GM19467 (cell line): ENCODE results near the gene MIEN1.
A peak's percentile ranks its signal among the peaks of the same experiment; 100 is the strongest.
"Not testable (repeated sequence)": the region's sequence is repeated elsewhere in the genome, so short reads cannot be mapped to it uniquely, and the experiment has no call there.

ENCODE experiments used
- ATAC-seq: cut with Tn5 transposase; IDR thresholded peaks from one replicate; pipeline ENCODE4 v1.9.1; 2021; ENCODE audit warnings: mild to moderate bottlenecking, moderate library complexity; ENCODE audit not compliant: unreplicated experiment

Gene MIEN1

GRCh38 chr17:39756380-39757079, 26.2 kb upstream of the MIEN1 start:
- no peak for ATAC-seq

DNA sequence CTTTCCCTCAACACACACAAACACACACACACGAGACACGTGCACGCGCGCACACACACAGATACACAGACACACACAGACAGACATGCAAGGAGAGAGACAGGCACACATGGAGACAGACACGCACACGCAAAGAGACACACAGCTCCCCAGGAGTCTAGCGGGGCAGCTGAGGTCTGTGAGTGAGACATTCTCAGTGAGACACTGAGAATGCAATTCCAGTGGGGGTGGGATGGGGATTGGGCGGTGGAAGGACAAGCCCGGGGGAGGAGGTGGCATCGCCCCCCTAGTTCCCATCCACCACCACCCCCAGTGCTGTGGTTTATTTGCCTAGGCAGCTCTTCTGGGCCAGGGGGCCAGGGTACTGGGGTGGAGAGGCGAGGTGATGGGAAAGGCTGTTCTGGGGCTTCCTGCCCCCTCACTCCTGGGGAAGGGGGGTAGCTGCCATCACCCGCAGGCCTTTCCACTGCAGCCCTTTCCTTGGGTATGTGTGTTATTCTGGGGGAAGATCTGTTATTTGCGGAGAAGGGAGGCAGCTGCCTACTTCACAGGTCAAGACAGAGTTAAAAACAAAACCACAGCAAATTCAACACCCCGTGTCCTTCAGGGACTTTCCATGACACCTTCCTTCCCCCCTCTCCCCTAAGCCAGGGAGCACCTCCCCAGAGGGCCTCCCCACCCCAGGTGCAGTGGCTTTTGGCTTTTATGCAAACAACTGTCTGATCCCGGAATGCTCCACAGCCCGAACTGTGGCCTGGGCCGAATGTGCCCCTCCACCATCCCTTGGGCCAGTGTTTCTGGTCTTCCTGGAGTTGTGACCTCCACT, 25.4 kb upstream of the MIEN1 start:
- ATAC-seq, result peak; percentile 24

DNA sequence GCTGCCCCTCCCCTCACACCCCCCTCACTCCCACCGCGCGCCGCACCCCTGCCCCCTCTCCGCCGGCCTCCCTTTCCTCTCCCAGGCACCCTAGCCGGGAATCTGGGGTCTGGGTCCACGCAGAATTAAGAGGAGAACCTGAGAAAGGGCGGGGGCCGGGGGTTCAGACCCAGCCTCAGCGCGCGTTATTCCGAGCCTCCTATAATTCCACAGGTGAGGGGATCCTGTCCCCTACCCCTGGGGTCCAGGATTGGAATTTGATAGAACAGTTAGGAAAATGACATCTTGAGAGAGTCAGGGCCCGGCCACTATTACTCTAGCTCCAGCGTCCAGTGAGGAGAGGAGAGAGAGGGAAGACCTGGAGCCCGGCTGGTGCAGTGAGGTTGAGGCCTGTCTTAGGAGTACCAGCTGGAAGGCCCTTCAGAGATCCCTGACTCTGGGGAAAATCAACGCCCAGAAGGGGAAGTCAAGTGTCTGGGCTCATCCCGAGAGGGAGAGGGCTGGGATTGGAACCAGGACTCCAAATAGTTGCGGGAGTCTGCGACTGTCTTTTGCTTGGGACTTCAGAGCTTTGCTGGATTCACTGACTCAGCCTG, 24.7 kb upstream of the MIEN1 start:
- ATAC-seq, result no peak

GRCh38 chr17:39754161-39754957, 24.0 kb upstream of the MIEN1 start:
- peak; percentile 59 for ATAC-seq

DNA sequence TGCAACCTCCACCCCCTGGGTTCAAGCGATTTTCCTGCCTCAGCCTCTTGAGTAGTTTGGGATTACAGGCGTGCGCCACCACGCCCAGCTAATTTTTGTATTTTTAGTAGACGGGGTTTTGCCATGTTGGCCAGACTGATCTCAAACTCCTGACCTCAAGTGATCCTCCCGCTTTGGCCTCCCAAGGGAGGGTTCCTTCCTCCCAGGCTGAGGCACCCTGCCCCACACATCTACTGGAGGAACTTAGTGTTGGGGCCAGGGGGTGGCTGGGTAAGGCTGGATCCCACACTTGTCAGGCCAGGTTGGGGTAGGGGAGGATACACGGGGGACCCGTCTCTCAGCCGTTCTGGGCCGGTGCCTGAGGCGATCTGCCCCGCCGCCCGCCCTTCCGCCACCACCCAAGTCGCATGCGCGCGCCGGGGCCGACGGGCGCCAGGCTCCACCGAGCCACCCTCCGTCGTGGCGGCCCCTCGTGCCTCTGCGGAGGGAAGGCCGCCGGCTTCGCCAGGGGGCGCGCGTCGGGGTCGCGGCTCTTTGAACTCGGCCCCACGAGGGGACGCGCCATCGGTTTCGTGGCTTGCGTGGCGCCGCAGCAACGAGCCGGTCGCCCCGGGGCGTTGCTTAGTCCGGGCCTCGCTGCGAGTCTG, 23.3 kb upstream of the MIEN1 start:
- ATAC-seq, result peak; percentile 26

DNA sequence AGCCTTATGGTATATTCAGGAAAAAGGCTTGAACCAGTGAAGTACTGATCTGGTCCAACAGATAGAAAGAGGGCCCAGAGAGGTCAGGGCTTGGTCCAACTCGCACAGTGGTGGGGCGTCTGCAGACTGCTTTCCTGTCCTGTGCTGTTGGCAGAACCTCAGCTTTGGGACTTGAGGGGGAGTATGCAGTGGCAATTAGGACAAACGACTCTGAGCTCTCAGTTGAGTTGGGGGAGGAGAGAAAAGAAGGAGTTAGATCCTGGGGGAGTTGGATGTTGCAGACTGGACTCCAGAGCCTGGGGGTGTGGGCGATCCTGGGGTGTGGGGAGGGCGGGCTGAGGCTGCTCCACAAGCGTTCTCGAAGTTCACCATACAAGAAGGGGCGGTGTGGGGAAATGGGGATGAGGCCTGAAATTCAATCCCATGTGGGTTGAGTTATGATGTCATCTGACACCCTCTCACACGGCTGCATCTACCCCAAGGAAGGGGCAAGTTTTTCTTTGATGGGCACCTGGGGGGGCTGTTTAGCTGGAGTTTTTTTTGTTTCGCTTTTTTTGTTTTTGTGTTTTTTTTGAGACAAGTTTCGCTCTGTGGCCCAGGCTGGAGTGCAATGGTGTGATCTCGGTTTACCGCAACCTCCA, 22.0 kb upstream of the MIEN1 start:
- no peak for ATAC-seq

- no peak for ATAC-seq
Measured at GRCh38 chr17:39751637-39752036, 21.3 kb upstream of the MIEN1 start.

DNA sequence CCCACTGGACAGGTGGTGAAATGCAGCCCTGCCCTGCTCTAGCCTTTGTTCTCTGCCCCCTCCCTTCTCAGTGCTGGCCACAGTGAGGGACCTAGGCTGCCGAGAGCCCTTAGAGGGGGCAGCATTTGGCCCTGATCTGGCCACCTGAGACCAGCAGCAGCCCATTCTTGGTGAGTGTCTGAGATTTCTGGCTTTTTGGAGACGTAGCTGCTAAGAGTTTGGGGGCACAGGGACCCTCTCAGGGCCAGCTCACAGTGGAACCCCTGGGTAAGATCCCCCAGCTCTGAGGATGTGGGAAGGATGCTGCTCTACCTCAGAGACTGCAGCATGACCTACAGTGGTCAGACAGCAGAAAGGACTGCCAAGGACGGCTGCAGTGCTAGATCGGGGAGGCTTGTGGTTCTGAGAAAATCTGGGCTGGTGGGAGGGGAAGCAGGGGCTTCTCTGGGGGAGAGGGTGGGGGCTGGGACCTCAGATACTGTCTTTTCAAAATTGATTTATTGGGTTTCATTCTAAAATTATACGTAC, 20.7 kb upstream of the MIEN1 start:
- ATAC-seq, result no peak

GRCh38 chr17:39750131-39751015, 20.0 kb upstream of the MIEN1 start:
- ATAC-seq, result no peak

DNA sequence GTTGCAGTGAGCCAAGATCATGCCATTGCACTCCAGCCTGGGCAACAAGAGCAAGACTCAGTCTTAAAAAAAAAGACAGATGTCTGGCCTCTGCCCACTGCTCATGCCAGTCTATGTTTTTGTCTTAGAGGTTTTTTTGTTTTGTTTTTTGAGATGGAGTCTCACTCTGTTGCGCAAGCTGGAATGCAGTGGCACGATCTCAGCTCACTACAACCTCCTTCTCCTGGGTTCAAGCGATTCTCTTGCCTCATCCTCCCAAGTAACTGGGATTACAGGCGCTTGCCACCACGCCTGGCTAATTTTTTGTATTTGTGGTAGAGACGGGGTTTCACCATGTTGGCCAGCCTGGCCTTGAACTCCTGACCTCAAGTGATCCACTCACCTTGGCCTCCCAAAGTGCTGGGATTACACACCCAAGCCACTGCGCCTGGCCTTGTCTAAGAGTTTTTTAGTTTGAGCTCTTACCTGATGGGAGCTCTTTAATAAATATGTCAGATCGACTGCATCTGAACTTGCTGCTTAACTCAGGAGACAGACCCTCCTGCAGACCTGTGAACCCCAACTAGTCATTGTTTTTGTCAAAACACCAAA, 18.2 kb upstream of the MIEN1 start:
- not testable (repeated sequence) for ATAC-seq

DNA sequence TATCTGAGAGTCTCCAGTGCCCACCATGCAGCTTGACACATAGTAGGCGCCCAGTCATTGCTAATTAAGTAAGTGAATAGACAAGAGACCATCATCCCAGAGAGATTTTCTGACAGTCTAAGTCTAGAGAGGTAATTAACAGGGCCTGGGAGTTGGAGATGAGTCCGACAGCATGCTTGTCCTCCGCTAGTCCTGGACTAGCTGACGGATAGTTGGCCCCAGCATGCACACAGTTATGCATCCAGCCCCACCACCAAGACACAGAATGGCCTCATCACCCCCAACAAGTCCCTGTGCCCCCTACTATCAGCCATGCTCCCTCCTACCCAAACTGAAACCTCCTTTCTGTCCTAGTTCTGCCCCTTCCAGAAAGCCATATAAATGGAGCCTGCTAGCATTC, 17.4 kb upstream of the MIEN1 start:
- ATAC-seq, result no peak

- ATAC-seq, result no peak
Measured at GRCh38 chr17:39746145-39746461, 15.8 kb upstream of the MIEN1 start.

DNA sequence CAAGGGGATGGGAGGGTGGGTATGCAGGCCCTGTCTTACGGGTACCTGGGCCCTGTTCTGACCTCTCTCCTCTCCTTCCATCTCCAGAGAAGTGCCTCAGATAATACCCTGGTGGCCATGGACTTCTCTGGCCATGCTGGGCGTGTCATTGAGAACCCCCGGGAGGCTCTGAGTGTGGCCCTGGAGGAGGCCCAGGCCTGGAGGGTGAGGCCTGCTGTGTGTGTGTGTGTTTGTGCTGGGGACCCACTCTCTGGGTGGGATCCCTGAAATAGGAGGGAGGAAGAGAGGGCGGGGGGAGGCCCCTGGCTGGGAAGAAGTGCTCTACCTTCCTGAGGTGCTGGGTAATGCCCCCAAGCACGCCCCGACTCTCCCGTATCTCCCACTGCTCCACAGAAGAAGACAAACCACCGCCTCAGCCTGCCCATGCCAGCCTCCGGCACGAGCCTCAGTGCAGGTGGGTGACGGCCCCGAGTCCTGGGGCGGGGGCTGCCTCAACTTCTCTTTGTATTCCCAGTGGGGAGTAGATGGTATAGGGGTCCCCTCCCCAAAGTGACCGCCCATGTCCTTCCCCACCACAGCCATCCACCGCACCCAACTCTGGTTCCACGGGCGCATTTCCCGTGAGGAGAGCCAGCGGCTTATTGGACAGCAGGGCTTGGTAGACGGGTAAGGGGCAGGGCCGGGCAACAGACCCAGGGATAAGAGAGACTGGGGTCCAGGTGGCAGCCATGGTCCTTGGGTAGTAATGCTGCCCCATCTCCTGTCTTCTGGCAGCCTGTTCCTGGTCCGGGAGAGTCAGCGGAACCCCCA, 15.2 kb upstream of the MIEN1 start:
- no peak for ATAC-seq

- no peak for ATAC-seq
Measured at GRCh38 chr17:39744836-39745215, 14.5 kb upstream of the MIEN1 start.

DNA sequence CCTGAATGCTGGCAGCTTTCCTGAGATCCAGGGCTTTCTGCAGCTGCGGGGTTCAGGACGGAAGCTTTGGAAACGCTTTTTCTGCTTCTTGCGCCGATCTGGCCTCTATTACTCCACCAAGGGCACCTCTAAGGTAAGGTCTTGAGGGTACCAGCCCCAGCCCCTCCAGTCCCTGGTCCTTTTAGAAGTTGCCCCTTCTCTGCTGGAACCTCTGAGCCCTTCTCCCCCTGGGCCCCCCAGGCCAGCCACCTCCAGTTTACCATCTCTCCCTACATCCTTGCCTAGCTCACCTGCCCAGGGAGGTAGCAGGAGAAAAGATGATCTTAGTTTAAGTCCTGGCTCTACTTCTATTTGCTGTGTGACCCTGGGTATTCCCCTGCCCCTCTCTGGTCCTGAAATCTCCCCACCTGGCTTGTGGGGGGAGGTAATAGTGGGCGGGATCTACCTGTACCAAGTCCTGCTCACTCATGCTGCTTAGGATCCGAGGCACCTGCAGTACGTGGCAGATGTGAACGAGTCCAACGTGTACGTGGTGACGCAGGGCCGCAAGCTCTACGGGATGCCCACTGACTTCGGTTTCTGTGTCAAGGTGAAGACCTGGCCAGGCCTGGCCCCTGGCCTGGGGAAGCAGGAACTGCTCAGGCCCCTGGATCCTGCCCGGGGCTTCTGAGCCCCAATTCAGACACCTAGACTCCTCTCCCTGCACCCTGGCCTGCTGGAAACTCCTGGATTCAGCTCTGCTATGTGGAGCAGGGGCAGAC, 13.9 kb upstream of the MIEN1 start:
- ATAC-seq, result no peak

- no peak for ATAC-seq
Measured at GRCh38 chr17:39742856-39743436, 12.6 kb upstream of the MIEN1 start.
